Measurements from ENCODE around the gene MLYCD.

MLYCD gene

DNA sequence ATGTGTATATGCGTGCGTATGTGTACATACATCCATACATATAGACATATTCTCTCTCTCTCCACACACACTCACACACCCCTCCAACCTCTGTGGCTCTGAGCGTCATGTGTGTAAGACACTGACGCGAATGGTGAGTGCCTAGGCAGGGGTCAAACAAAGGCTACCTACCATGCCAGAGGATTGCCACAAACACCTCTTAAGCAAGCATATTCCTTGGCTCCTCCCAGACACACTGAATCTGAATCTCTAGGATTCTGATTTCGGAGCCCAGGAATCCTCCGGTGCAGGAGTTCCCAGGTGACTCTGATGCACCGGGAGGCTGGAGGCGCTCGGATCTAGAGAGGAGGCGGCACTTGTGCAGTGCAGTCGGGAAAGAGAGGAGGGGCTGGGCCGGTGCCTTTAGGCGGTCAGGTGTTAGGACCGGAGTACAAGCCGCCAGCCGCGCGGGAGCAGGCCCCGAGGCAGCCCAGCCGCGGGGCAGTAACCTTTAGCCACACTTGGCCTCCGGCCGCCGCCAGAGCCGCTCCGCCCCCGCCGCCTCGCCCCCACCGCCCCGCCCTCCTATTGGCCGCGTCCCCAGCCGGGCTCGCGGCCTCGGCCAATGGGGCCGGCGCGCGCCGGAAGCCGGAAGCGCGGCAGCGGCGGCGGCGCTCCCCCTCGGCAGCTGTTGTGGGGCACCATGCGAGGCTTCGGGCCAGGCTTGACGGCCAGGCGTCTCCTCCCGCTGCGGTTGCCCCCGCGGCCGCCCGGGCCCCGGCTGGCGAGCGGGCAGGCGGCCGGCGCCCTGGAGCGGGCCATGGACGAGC, at the start of gene MLYCD:
MLYCD (plus strand) TSS at position 653 of the 809 bp plus-strand sequence; CDS start at position 683, 30 bp downstream.
- Histone ChIP-seq H3K36me3 (ENCODE audit: insufficient read depth, low read length) (no peaks in the 10 kb centered on the region), H3K9me3 (ENCODE audit: control insufficient read depth, insufficient read depth, low read length) (no peaks in the 10 kb centered on the region), H3K9ac (ENCODE audit: low read depth, low read length) (peak within 1 kb of the TSS; percentile 81), H3K4me1 (ENCODE audit: insufficient read depth, low read length) (peaks cover 10% of the 10 kb centered on the region)

DNA sequence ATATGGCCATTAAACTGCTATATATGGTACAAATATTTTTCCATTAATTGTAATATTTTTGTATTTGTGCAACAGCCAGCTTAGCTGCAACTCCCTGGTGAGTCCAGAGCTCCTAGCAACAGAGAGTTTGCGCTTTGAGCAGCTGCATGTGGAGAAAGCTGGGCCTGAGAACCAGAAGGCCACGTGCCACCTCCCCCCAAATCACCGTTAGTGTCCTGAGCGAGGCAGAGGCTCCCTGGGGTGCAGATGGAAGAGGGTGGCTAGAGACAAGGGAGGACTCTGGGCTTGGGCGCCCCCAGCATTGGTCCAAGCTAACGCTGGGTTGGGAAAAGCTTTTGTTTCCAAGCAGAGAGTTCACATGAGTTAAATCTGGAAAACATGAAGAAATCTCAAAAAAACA, 49.5 kb upstream of the MLYCD start:
- Histone ChIP-seq H3K9ac (ENCODE audit: low read depth, low read length) (no peak overlapping the region), H3K36me3 (ENCODE audit: insufficient read depth, low read length) (no peaks in the 10 kb centered on the region), H3K9me3 (ENCODE audit: control insufficient read depth, insufficient read depth, low read length) (no peaks in the 10 kb centered on the region), H3K4me1 (ENCODE audit: insufficient read depth, low read length) (peaks cover 21% of the 10 kb centered on the region)

DNA sequence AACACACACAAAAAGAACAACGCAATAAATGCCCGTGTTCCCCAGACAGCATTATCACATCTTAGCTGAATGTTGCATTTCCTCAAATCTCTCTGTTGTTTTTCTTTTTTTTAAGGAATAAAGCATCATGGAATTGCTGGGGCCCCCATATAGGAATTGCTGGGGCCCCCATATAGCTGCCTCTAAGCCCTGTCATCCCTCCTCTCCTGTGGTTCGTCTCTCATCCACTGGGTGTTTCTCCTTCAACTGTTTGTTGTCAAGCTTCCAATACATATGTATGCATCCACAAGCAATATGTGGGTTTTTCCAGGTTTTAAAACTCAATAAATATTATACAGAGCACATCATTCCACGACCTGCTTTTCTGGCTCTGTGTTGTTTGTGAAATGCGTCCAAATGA, 48.0 kb upstream of the MLYCD start:
- H3K4me1 ChIP-seq (ENCODE audit: insufficient read depth, low read length): peaks cover 21% of the 10 kb centered on the region
- no peaks in the 10 kb centered on the region for H3K36me3 ChIP-seq (ENCODE audit: insufficient read depth, low read length)
- no peaks in the 10 kb centered on the region for H3K9me3 ChIP-seq (ENCODE audit: control insufficient read depth, insufficient read depth, low read length)
- no peak overlapping the region for H3K9ac ChIP-seq (ENCODE audit: low read depth, low read length)

DNA sequence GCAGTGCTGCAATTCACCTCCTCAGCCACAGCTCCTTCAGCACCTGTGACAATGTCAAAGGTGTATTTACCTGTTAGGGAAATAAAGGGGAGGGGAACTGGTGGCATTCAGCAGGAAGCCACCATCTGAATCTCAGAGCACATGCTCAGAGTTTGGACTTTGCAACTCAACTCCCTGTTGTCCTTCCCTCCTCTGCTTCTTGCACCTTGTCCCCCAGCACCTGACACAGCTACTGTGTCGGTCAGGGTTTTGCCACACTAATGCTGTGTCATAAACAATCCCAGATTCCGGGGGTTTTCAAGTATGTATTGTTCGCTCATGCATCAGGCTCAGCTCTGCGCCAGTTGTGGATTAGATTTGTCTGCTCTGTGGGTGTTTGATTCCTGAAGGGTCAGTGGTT, 47.4 kb upstream of the MLYCD start:
- peaks cover 21% of the 10 kb centered on the region for H3K4me1 ChIP-seq (ENCODE audit: insufficient read depth, low read length)
- no peaks in the 10 kb centered on the region for H3K36me3 ChIP-seq (ENCODE audit: insufficient read depth, low read length)
- H3K9ac ChIP-seq (ENCODE audit: low read depth, low read length): no peak overlapping the region

DNA sequence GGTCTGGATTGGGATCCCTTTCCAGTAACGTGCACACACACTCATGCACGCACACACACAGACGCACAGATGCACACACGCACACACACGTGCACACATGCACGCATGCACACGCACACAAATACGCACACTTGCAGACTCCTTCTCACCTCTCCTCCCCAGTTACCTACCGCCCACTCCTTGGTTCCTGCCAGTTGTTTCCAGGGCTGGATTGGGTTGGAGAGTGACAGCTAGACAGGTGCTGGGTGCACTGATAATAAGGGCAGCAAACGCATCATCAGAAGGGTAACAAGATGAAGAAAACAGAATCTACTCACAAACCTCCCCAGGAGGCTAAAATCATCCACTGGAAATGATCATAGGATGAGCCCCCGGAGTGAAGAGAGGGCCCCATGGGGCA, 46.1 kb upstream of the MLYCD start:
- H3K36me3 ChIP-seq (ENCODE audit: insufficient read depth, low read length): no peaks in the 10 kb centered on the region
- no peak overlapping the region for H3K9ac ChIP-seq (ENCODE audit: low read depth, low read length)
- no peaks in the 10 kb centered on the region for H3K9me3 ChIP-seq (ENCODE audit: control insufficient read depth, insufficient read depth, low read length)
- H3K4me1 ChIP-seq (ENCODE audit: insufficient read depth, low read length): peaks cover 13% of the 10 kb centered on the region

More for the DNA sequence above, 47.4 kb upstream of the MLYCD start:
- H3K9me3 ChIP-seq (ENCODE audit: control insufficient read depth, insufficient read depth, low read length): no peaks in the 10 kb centered on the region

DNA sequence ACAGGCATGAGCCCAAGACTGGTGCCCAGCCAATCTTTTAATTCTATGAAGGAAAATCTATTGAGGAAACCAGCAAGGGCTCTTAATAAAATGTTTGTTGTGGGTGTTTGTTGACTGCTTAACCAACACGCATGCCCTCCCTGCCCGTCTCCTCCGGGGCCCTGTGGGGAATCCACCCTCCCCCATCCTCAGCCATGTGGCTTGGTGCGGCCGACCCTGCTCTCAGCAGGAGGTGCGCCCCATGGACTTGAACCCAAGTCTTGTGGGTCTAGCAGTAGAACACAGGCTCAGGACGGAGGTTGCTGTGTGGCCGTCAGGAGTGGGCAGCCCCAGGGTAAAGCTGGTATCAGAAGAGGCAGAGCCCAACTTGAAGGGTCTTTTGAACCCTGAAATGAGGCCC, 45.1 kb upstream of the MLYCD start:
- Histone ChIP-seq H3K4me1 (ENCODE audit: insufficient read depth, low read length) (peaks cover 7% of the 10 kb centered on the region; the same call in 1 of the 2 replicates), H3K36me3 (ENCODE audit: insufficient read depth, low read length) (no peaks in the 10 kb centered on the region)

DNA sequence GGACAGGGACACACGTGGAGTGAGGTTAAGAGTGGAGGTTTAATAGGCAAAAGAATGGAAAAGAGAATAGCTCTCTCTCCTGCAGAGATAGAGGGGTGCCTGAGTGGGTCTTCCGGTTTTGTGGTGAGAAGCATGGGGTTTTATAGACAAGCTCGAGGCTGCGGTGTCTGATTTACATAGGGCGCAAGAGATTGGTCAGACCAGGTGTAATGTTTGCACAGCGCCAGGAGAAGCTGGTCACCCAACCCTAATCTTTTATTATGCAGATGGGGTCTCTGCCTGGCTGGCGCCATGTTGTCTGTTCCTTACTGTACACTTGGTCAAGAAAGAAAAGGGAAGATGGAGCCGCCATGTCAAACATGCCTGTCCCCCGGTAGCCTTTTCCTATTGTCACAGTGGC, 44.5 kb upstream of the MLYCD start:
- Histone ChIP-seq H3K9ac (ENCODE audit: low read depth, low read length) (no peak overlapping the region), H3K9me3 (ENCODE audit: control insufficient read depth, insufficient read depth, low read length) (no peaks in the 10 kb centered on the region)

More for the DNA sequence above, 45.1 kb upstream of the MLYCD start:
- H3K9me3 ChIP-seq (ENCODE audit: control insufficient read depth, insufficient read depth, low read length): no peaks in the 10 kb centered on the region
- no peak overlapping the region for H3K9ac ChIP-seq (ENCODE audit: low read depth, low read length)

DNA sequence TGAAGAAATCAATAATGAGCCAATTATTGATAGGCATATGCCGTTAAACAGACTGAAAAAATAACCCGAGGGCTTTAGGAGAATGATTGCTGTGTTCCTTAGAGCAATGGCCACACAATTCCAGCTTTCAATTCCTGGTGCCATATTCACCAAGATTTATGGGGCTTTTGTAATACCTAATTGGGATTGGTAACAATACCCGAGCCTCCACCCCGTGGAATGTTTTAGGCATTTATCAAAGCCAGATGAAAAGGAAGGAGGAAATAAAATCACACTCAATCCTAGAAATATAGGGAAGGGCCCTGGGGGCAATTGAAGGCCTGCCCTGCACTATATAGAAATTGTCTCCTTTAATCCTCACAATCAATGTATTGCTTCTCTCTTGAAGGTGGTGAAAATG, 42.1 kb upstream of the MLYCD start:
- Histone ChIP-seq H3K4me1 (ENCODE audit: insufficient read depth, low read length) (peaks cover 4% of the 10 kb centered on the region; the same call in 1 of the 2 replicates), H3K9ac (ENCODE audit: low read depth, low read length) (no peak overlapping the region), H3K36me3 (ENCODE audit: insufficient read depth, low read length) (no peaks in the 10 kb centered on the region), H3K9me3 (ENCODE audit: control insufficient read depth, insufficient read depth, low read length) (no peaks in the 10 kb centered on the region)

More for the DNA sequence above, 44.5 kb upstream of the MLYCD start:
- no peaks in the 10 kb centered on the region for H3K36me3 ChIP-seq (ENCODE audit: insufficient read depth, low read length)
- peaks cover 5% of the 10 kb centered on the region for H3K4me1 ChIP-seq (ENCODE audit: insufficient read depth, low read length)

DNA sequence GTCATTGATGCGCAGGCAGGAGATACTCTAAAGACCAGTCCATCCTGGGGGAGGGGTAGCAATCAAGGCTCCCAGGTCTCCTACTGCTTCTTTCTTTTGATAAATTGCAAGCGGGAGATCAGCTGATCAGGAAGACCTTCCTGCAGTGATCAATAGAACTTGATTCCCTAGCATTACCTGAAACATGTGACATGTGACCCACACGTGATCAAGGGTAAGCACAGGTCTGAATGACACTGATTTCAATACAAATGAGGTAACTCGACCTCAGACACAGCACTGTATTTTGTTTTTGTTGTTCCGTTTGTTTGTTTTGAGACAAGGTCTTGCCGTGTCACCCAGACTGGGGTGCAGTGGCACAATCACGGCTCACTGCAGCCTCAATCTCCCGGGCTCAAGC, 39.6 kb upstream of the MLYCD start:
- H3K9ac ChIP-seq (ENCODE audit: low read depth, low read length): no peak overlapping the region

DNA sequence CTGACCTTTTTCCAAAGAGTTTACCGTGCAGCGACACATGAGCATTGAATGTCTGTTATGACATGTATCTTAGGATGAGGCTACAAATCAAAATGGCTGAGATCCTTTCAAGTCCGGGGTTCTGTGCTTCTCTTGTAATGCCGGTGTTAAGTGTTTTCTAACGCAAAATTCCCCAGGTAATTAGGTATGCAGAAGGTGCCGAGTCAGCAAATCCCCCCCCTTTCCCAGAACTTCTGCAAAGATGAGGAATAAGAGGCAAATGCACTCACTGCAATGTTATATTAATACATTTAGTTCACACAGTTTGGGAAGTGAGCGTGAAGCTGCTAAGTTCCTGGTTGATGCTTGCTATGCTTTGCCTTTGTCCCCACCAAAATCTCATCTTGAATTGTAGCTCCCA, 36.3 kb upstream of the MLYCD start:
- Histone ChIP-seq H3K9me3 (ENCODE audit: control insufficient read depth, insufficient read depth, low read length) (no peaks in the 10 kb centered on the region), H3K9ac (ENCODE audit: low read depth, low read length) (no peak overlapping the region), H3K4me1 (ENCODE audit: insufficient read depth, low read length) (peaks cover 4% of the 10 kb centered on the region; the same call in 1 of the 2 replicates), H3K36me3 (ENCODE audit: insufficient read depth, low read length) (no peaks in the 10 kb centered on the region)

More for the DNA sequence above, 39.6 kb upstream of the MLYCD start:
- Histone ChIP-seq H3K4me1 (ENCODE audit: insufficient read depth, low read length) (peaks cover 4% of the 10 kb centered on the region; the same call in 1 of the 2 replicates), H3K9me3 (ENCODE audit: control insufficient read depth, insufficient read depth, low read length) (no peaks in the 10 kb centered on the region), H3K36me3 (ENCODE audit: insufficient read depth, low read length) (no peaks in the 10 kb centered on the region)

DNA sequence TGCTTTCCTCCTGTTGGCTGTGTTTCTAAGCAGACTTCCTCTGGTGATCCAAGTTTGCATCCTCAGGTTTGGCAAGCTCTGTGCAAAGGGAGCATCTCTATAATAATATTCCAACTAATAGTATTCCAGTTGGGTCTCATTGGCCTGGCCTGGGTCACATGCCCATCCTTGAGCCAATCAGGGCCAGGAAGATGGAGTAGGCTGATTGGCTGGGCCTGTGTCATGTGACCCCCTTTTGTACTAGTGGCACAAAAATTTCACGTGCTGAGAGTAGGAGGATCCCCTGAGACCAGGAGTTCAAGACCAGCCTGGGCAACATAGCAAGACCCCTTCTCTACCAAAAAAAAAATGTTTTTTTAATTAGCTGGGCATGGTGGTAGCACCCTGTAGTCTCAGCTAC, 35.2 kb upstream of the MLYCD start:
- Histone ChIP-seq H3K9me3 (ENCODE audit: control insufficient read depth, insufficient read depth, low read length) (no peaks in the 10 kb centered on the region), H3K4me1 (ENCODE audit: insufficient read depth, low read length) (peaks cover 4% of the 10 kb centered on the region; the same call in 1 of the 2 replicates), H3K9ac (ENCODE audit: low read depth, low read length) (no peak overlapping the region), H3K36me3 (ENCODE audit: insufficient read depth, low read length) (no peaks in the 10 kb centered on the region)

DNA sequence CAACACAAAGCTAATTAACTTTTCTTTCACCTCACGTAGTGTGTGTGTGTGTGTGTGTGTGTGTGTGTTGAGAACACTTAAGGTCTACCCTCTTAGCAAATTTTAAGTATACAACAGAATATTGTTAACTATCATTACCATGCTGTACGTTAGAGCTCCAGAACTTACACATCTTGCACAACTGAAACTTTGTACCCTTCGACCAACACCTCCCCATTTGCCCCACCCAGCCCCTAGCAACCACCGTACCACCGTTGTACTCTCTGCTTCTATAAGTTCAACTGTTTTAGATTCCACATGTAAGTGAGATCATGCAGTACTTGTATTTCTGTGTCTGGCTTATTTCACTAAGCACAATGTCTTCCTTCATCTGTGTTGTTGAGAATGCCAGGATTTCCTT, 28.1 kb upstream of the MLYCD start:
- Histone ChIP-seq H3K4me1 (ENCODE audit: insufficient read depth, low read length) (no peaks in the 10 kb centered on the region), H3K36me3 (ENCODE audit: insufficient read depth, low read length) (no peaks in the 10 kb centered on the region), H3K9ac (ENCODE audit: low read depth, low read length) (no peak overlapping the region), H3K9me3 (ENCODE audit: control insufficient read depth, insufficient read depth, low read length) (no peaks in the 10 kb centered on the region)

DNA sequence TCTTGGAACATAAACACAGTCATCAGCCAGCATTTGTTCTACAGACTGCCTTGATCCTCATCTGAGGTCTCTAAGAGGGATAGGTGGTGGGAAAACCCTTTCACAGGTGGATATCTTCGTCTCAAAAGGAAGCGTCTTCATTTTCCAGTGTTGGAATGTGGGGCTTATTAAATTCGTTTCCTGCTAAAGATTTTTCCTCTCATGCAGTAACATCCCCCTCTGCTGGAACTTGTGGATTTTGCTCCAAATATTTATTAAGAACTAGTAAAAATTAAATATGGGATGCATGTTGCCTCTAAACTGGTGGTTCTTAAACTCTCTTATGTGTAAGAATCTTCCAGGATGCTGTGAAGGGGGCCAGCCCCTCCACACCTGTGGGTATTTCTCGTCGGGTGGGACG, 20.1 kb upstream of the MLYCD start:
- Histone ChIP-seq H3K36me3 (ENCODE audit: insufficient read depth, low read length) (no peaks in the 10 kb centered on the region), H3K4me1 (ENCODE audit: insufficient read depth, low read length) (no peaks in the 10 kb centered on the region; the same call in 1 of the 2 replicates), H3K9me3 (ENCODE audit: control insufficient read depth, insufficient read depth, low read length) (no peaks in the 10 kb centered on the region; the same call in 1 of the 2 replicates), H3K9ac (ENCODE audit: low read depth, low read length) (no peak overlapping the region)

DNA sequence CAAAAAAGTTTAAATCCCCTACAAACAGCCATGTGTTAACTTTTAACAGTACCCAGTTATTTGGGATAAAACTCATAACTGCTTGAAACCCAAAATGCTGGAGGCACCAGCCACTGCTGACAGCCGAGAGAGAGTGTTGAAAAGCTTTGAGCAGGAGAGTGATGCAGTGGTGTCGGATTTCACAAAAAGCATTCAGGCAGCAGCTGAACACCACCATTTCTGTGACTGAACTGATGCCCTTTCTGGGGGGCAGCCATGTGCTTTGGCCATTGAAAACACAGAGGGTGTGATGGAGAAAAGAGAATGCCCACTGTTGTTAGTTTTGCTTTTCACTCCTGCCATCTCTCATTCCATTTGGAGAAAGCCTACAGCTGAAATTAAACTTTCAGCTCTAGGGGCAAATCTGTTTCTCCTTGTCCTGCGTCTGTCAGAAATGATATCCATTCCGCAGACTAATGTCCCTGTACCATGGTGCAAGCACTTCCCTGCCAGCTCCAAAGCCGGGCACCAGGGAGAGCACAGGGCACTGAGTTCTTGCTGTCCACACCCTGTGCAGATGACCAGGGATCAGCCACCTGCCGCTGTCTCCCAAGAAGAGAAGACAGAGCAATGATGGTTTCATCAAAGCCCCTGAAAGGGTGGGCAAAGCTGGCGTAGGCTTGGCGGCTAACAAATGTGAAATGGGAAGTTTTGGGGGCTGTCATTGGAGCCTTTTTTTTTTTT, 16.6 kb upstream of the MLYCD start:
- H3K4me1 ChIP-seq (ENCODE audit: insufficient read depth, low read length): no peaks in the 10 kb centered on the region; the same call in 1 of the 2 replicates
- no peaks in the 10 kb centered on the region; the same call in 1 of the 2 replicates for H3K9me3 ChIP-seq (ENCODE audit: control insufficient read depth, insufficient read depth, low read length)
- H3K9ac ChIP-seq (ENCODE audit: low read depth, low read length): no peak overlapping the region
- no peaks in the 10 kb centered on the region for H3K36me3 ChIP-seq (ENCODE audit: insufficient read depth, low read length)
